H1 (cell line): Measurements from ENCODE around the gene ASS1. TPM values are rescaled to one million over a fixed set of nuclear protein-coding genes. Genes with fewer than 3 reads are reported as not detected.

Experiments
- CTCF ChIA-PET: fragments of 300-600 bp; sonication (Branson Sonifier 250); formaldehyde crosslinking; loops from one replicate; lab custom pipeline; 2021; ENCODE audit not compliant: partially characterized antibody; lab: Charles Lee
- POLR2A ChIA-PET: fragments of 300-600 bp; sonication (Branson Sonifier 250); formaldehyde crosslinking; loops from one replicate; lab custom pipeline; 2021; ENCODE audit warnings: inconsistent platforms; ENCODE audit not compliant: partially characterized antibody; lab: Charles Lee
- DNase-seq, 2 experiments: peaks; one replicate each; pipeline versions ENCODE4 v3.0.0 to v3.0.0-alpha.2; 2010 to 2022; ENCODE audit warnings: low spot score in 2 of 2, low read depth in 1 of 2, mixed read lengths in 1 of 2
- FAIRE-seq: peaks from 2 replicates; lab custom pipeline; 2011; peaks lifted over from hg19 to GRCh38; lab: Jason Lieb, UNC
- H2AFZ ChIP-seq: 2 replicates; pipeline ENCODE4 v1.8.1; 2012; ENCODE audit warnings: low read length, inconsistent platforms
- H2AK5ac ChIP-seq: 2 replicates; pipeline ENCODE4 v1.6.1; 2013; ENCODE audit warnings: low read depth, low read length
- H2BK120ac ChIP-seq: replicated peaks from 2 replicates; pipeline ENCODE3; 2013; ENCODE audit warnings: low read depth, low read length, inconsistent platforms
- H2BK12ac ChIP-seq: 2 replicates; pipeline ENCODE4 v1.6.1; 2013; ENCODE audit warnings: low read depth, low read length
- H2BK15ac ChIP-seq: 2 replicates; pipeline ENCODE4 v1.6.1; 2013; ENCODE audit warnings: low read length
- H2BK20ac ChIP-seq: 2 replicates; pipeline ENCODE4 v1.6.1; 2013; ENCODE audit warnings: low read length
- H2BK5ac ChIP-seq: 2 replicates; pipeline ENCODE4 v1.6.1; 2013; ENCODE audit warnings: low read depth, low read length
- H3K14ac ChIP-seq: 2 replicates; pipeline ENCODE4 v1.6.1; 2013; ENCODE audit warnings: inconsistent platforms; ENCODE audit not compliant: insufficient read length
- H3K18ac ChIP-seq: 2 replicates; pipeline ENCODE4 v1.6.1; 2013; ENCODE audit warnings: low read length; ENCODE audit errors: extremely low read depth
- H3K23ac ChIP-seq: 2 replicates; pipeline ENCODE4 v1.6.1; 2013; ENCODE audit warnings: inconsistent platforms; ENCODE audit not compliant: insufficient read length
- H3K23me2 ChIP-seq: 2 replicates; pipeline ENCODE4 v1.6.1; 2013; ENCODE audit warnings: low read depth, low read length
- H3K27ac ChIP-seq: 2 replicates; pipeline ENCODE4 v1.6.1; 2011; ENCODE audit warnings: low read depth, low read length, inconsistent platforms
- H3K27me3 ChIP-seq, 4 experiments: replicated peaks in 1 of 4; 1 replicate in 1 of 4; 2 replicates in 3 of 4; pipeline versions ENCODE4 v1.6.1 to v1.8.1; 2011 to 2013; ENCODE audit warnings: low read length in 3 of 4, mild to moderate bottlenecking in 3 of 4, inconsistent platforms in 2 of 4, mixed read lengths in 2 of 4, moderate library complexity in 1 of 4; ENCODE audit not compliant: control insufficient read depth in 3 of 4, insufficient read depth in 3 of 4; ENCODE audit errors: extremely low read depth in 1 of 4
- H3K36me3 ChIP-seq, 4 experiments: 2 replicates each; pipeline versions ENCODE4 v1.6.1 to v1.8.1; 2011 to 2013; ENCODE audit warnings: mild to moderate bottlenecking in 4 of 4, low read length in 3 of 4, moderate library complexity in 2 of 4, control low read depth in 1 of 4, inconsistent platforms in 1 of 4; ENCODE audit not compliant: insufficient read depth in 4 of 4, control insufficient read depth in 2 of 4
- H3K4ac ChIP-seq: replicated peaks from 2 replicates; pipeline ENCODE3; 2013; ENCODE audit warnings: low read length, low read depth, mixed read lengths, inconsistent platforms; ENCODE audit not compliant: insufficient read length
- H3K4me1 ChIP-seq, 4 experiments: replicated peaks in 1 of 4; 1 replicate in 1 of 4; 2 replicates in 3 of 4; pipeline versions ENCODE4 v1.6.1 to v1.8.1; 2011 to 2013; ENCODE audit warnings: low read length in 3 of 4, inconsistent platforms in 2 of 4, mixed read lengths in 1 of 4; ENCODE audit not compliant: insufficient read depth in 4 of 4, control insufficient read depth in 3 of 4
- H3K4me2 ChIP-seq, 2 experiments: 2 replicates each; pipeline versions ENCODE4 v1.6.1 to v1.8.1; 2011 to 2013; ENCODE audit warnings: low read depth in 2 of 2, low read length in 2 of 2, control low read depth in 1 of 2, inconsistent platforms in 1 of 2, mild to moderate bottlenecking in 1 of 2; ENCODE audit not compliant: insufficient read depth in 1 of 2
- H3K4me3 ChIP-seq, 4 experiments: fragments of 200-600, 300-600 bp in 1 of 4; sonication (generic), shearing (Covaris generic), sonication (Bioruptor Twin) in 1 of 4; 2 replicates each; pipeline versions ENCODE4 v1.5.1 to v1.8.1; 2011 to 2016; ENCODE audit warnings: low read length in 4 of 4, low read depth in 3 of 4, control low read depth in 2 of 4, inconsistent platforms in 2 of 4, mild to moderate bottlenecking in 2 of 4, mixed read lengths in 1 of 4, moderate library complexity in 1 of 4; ENCODE audit not compliant: insufficient read depth in 2 of 4; ENCODE audit errors: extremely low read depth in 1 of 4
- H3K56ac ChIP-seq: replicated peaks from 2 replicates; pipeline ENCODE3; 2013; ENCODE audit warnings: low read depth, mild to moderate bottlenecking, mixed read lengths, low read length, inconsistent platforms; ENCODE audit not compliant: insufficient read length
- H3K79me1 ChIP-seq: 2 replicates; pipeline ENCODE4 v1.6.1; 2013; ENCODE audit warnings: low read depth, low read length, control low read depth
- H3K79me2 ChIP-seq, 2 experiments: 2 replicates each; pipeline versions ENCODE4 v1.6.1 to v1.8.1; 2012 to 2013; ENCODE audit warnings: low read length in 2 of 2, mild to moderate bottlenecking in 2 of 2, inconsistent platforms in 1 of 2; ENCODE audit not compliant: insufficient read depth in 2 of 2, control insufficient read depth in 1 of 2
- H3K9ac ChIP-seq, 4 experiments: replicated peaks in 1 of 4; 1 replicate in 1 of 4; 2 replicates in 3 of 4; pipeline versions ENCODE4 v1.6.1 to v1.8.1; 2011 to 2013; ENCODE audit warnings: low read depth in 3 of 4, low read length in 3 of 4, control low read depth in 2 of 4, mild to moderate bottlenecking in 2 of 4, moderate library complexity in 2 of 4, inconsistent platforms in 1 of 4; ENCODE audit errors: extremely low read depth in 1 of 4
- H3K9me3 ChIP-seq, 2 experiments: 2 replicates each; pipeline versions ENCODE4 v1.6.1 to v1.8.1; 2012 to 2013; ENCODE audit warnings: mild to moderate bottlenecking in 2 of 2, moderate library complexity in 2 of 2, control low read depth in 1 of 2, inconsistent platforms in 1 of 2, low read depth in 1 of 2, low read length in 1 of 2, mixed read lengths in 1 of 2; ENCODE audit not compliant: insufficient read depth in 2 of 2
- H4K20me1 ChIP-seq, 2 experiments: replicated peaks in 1 of 2; 2 replicates each; pipeline versions ENCODE3 to v1.8.1; 2011 to 2013; ENCODE audit warnings: inconsistent platforms in 2 of 2, low read length in 2 of 2, mild to moderate bottlenecking in 1 of 2; ENCODE audit not compliant: insufficient read depth in 2 of 2, control insufficient read depth in 1 of 2
- H4K5ac ChIP-seq: 2 replicates; pipeline ENCODE4 v1.6.1; 2013; ENCODE audit warnings: low read length, low read depth, mixed read lengths, inconsistent platforms; ENCODE audit not compliant: insufficient read length
- H4K8ac ChIP-seq: 2 replicates; pipeline ENCODE4 v1.8.0; 2013; ENCODE audit warnings: mild to moderate bottlenecking, moderate library complexity, low read length, inconsistent platforms; ENCODE audit not compliant: insufficient read depth; ENCODE audit errors: extremely low read depth
- H4K91ac ChIP-seq: replicated peaks from 2 replicates; pipeline ENCODE3; 2013; ENCODE audit warnings: low read length, mixed read lengths, inconsistent platforms; ENCODE audit not compliant: insufficient read length
- BCL11A ChIP-seq, 2 experiments: IDR thresholded peaks; one replicate each; pipeline ENCODE4 v1.6.1; 2011; ENCODE audit warnings: low read depth in 2 of 2, low read length in 2 of 2, mild to moderate bottlenecking in 2 of 2
- KDM1A ChIP-seq: fragments of 200-600, 300-600 bp; sonication (generic); IDR thresholded peaks from 2 replicates; pipeline ENCODE4 v1.7.1; 2016; ENCODE audit warnings: mild to moderate bottlenecking, low read length, borderline replicate concordance
- NRF1 ChIP-seq: IDR thresholded peaks from 2 replicates; pipeline ENCODE4 v1.6.1; 2011; ENCODE audit warnings: mild to moderate bottlenecking, low read depth, low read length, improper control_type of control experiment
- SIRT6 ChIP-seq: IDR thresholded peaks from one replicate; pipeline ENCODE4 v1.7.1; 2012; ENCODE audit warnings: low read length, inconsistent platforms
- WGBS, 2 experiments: shearing (Covaris generic) in 1 of 2; methylation state at CpG; one replicate each; pipeline versions ENCODE4 v1.1.6 to v1.1.7; 2013 to 2015; ENCODE audit warnings: low lambda C conversion rate in 2 of 2, mixed read lengths in 2 of 2, inconsistent platforms in 1 of 2, low coverage in 1 of 2, missing lambda C conversion rate in 1 of 2; ENCODE audit not compliant: insufficient replicate concordance in 2 of 2, insufficient coverage in 1 of 2, insufficient read length in 1 of 2; ENCODE audit errors: extremely low coverage in 1 of 2, missing lambda C conversion rate in 1 of 2; 5-methylcytosine and 5-hydroxymethylcytosine counted together
- polyA plus RNA-seq, 7 experiments: library from polyadenylated mRNA; depleted of rRNA in 3 of 7; stranded (reverse) in 5 of 7; unstranded in 2 of 7; fragments of >200 nt in 5 of 7; fragments of 200-250 nt in 2 of 7; gene quantifications; 1 replicate in 5 of 7; 2 replicates in 1 of 7; 4 replicates in 1 of 7; pipeline versions ENCODE4 v1.2.1 to v1.2.3, GENCODE V29; 2011 to 2013; ENCODE audit warnings: missing spikeins in 2 of 7, mixed read lengths in 2 of 7
- total RNA-seq: library from RNA; stranded (reverse); fragmentation: NEBNext Ultra II Directional; extraction: Animal tissue kit (Norgen Biotek cat#: 25700); gene quantifications from 2 replicates; pipeline ENCODE4 v1.2.1, GENCODE V29; 2021

ASS1 gene
- total and polyA plus RNA-seq, 2 of the 8 experiments (the other 6 are each of a cell fraction or from before 2014, with no cell fraction given): 108 to 296 TPM

GRCh38 chr9:130513078-130513477 is 68.3 kb downstream of the ASS1 start:
- Histone ChIP-seq H4K5ac (no peak overlapping the region), H3K79me1 (no peaks in the 10 kb centered on the region), H3K36me3 (no peaks in the 10 kb centered on the region), H2BK12ac (no peak overlapping the region), H3K27me3 (no peaks in the 10 kb centered on the region), H3K23me2 (no peaks in the 10 kb centered on the region), H2BK120ac (no peak overlapping the region), H3K18ac (no peak overlapping the region), H4K20me1 (no peaks in the 10 kb centered on the region), H3K4ac (no peak overlapping the region), H2BK15ac (no peak overlapping the region), H3K56ac (no peak overlapping the region), H3K4me2 (no peak overlapping the region), H3K23ac (no peak overlapping the region), H2BK5ac (no peak overlapping the region), H3K9me3 (0 out of 4 replicates have a peak, but pooled peaks cover 0 to 4% of the 10 kb centered on the region in 2 experiments), H2AFZ (no peak overlapping the region), H2AK5ac (no peak overlapping the region), H3K4me3 (no peak overlapping the region), H3K14ac (no peak overlapping the region), H4K91ac (no peak overlapping the region), H2BK20ac (no peak overlapping the region), H3K9ac (no peak overlapping the region), H3K4me1 (no peaks in the 10 kb centered on the region), H4K8ac (no peak overlapping the region), H3K79me2 (no peaks in the 10 kb centered on the region), H3K27ac (no peak overlapping the region)
- ChIA-PET POLR2A (no interaction called here), CTCF (interaction anchor here (1.2 to 1.7 kb wide), 3 partner anchors 12 to 69 kb away, joined by 3 to 4 read pairs (median 3); no protein-coding TSS in a partner anchor)
- no peak for DNase-seq
- whole genome bisulfite sequencing, 2 experiments: 82% methylated on average over 1 of the region's 1 CpG; no CpG with 5 or more reads in 1 of the 2 experiments
- TF ChIP-seq BCL11A (IDR thresholded peaks at IDR 0.05; ENCODE audit: low read depth in 2 of 2, low read length in 2 of 2): no peak
- no peak for TF ChIP-seq NRF1
- TF ChIP-seq KDM1A: no peak
- no peak for TF ChIP-seq SIRT6
- no peak for FAIRE-seq
